Activated T-cell treated with anti-CD3 and anti-CD28 coated beads for 48 hours (primary cell): ENCODE data around the gene RPIA.
"Not testable (repeated sequence)": the region's sequence is repeated elsewhere in the genome, so short reads cannot be mapped to it uniquely, and the experiment has no call there.

ENCODE experiments used
- DNase-seq: peaks from one replicate; pipeline ENCODE4 v3.0.0-alpha.2; 2020; ENCODE audit warnings: low read depth

RPIA gene

DNA sequence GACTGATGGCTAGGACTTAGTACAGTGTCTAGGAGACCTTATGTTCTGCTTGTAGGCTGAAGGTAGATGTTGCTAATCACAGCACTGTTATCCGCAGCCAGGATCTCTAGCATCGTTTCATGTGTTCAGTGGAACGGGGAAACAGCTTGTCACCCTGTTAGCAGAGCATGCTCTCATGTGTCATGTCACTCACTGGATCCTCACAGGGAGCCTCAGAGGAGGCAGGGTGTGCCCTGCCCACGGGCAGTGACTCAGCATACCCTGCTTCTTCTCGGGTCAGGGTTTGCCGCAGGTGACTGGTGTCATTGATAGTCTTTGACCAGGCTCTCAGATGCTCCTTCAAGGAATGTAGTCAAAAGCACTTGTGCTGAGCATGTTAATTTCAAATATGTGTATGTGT lies 44.4 kb downstream of the RPIA start:
- peak; percentile 34 for DNase-seq

DNA sequence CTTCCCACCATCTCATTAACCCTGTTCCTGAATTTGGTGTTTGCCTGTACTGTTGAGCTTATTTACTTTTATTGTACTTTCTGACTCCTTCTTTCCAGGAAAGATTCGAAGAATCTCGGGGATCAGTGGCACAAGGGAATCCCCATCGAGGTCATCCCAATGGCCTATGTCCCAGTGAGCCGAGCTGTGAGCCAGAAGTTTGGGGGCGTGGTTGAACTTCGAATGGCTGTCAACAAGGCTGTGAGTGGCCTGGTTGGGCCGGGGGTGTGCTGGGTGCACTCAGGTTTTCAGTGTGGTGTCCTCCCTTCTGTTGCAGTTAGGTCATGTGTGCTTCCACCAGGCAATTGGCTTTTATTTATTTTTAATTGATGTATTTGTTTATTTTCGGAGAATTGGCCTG lies 45.0 kb downstream of the RPIA start:
- DNase-seq, result no peak

DNA sequence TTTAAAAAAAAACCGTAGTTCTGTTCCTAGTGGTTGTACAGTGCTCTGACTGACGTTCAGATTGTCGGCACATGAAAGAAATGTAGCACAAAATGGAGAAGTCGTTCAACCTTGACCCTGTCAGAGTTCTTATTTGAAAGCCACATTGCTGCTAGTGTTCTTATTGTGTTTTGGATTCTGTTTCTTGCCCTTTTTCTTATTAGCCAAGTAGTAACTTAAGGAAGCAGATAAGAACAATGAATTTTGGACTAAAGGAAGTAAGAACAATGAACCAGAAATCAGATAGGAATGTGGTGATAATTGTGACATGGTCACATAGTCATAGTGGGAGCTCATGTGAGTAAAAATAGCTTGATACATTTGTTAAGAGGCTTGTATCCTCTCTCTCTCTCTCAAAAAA lies 45.9 kb downstream of the RPIA start:
- no peak for DNase-seq

DNA sequence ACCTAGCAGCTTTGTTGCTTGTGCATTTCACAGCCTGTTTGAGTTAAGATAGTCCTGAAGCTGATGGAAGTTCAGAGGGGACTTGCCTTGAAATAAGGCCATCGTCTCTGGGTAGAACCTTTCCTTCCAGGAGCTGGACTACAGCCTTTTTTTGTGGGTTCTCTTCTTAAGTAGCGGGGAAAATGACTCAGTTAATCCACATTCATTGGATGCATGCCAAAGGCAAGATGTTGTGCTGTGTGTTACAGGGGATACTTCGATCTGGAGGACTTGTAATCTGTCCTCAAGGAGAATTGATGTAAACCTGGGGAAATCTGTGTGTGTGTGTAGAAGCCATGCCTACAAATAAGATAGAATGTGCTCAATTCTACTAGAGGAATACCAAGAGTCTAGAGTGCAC lies 46.8 kb downstream of the RPIA start:
- DNase-seq, result no peak

DNA sequence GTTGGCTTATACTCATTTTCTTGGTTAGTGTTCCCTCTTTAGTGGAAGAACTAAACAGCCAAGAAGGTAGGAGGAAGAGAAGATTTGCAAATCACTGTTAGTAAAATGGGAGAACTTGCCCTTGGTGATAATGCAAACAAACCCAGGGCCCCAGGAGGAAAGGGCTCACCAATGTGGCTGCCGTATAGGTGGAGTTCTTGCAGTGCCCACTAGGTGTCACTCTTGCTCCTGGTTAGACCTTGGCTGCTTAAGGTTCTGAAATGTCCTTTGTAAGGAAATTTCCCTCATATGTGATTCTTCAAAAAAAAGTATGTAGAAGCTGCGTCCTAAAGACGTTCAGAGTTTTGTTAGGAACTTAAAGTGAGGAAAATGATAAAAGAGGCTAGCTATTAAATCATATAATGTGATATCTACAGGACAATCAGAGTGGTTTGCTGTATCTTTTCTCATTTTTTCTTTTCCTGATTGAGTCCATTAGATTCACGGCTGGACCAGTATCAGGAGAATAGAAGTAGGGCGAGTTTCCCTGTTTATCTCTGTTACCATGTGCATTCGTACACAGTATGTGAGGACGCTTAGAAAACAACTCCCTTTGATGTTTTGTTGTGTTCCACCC lies 48.6 kb downstream of the RPIA start:
- DNase-seq, result peak; percentile 55

DNA sequence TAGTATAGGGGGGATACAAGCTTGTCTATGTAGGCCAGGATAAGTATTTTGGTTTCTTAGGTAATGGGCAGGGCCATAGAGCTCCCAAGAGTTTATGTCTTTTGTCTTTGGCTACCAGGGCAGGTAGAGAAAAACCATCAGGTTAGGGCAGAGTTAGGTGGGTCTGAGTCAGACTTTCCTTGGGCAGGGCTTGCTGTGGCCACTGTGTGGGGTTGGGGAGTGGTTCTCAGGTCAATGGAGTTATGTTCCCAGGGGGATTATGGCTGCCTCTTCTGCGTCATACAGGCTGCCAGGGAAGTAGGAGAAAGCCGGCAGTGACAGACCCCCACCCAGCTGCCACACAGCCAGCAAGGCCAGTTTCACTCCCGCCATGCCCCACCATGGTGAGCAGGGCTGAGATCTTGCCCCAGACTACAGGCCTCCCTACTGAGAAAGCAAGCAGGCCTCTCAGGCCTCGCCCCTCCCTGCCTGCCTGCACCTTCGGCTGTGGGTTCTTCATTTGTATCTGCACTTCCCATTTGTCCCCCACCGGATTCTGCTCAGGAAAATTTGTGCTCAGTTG lies 55.5 kb downstream of the RPIA start:
- DNase-seq, result no peak

DNA sequence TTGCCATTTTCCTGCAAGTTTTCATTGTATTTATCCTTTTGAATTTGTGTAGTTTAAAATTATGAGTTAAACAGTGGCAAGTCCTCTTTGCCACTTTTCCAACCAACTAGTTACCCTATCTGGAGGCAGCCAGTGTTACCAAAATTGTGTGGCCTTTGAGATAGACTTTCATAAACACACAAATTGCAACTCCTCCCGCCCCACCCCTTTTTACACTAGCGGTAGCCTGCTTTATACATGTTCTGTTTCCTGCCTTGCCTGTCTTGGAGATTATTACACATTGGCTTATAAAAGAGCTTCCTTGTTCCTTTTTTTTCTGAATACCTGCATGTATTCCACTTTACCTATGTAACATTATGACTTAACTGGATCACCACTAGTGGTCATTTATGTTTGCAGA lies 56.5 kb downstream of the RPIA start:
- no peak for DNase-seq

DNA sequence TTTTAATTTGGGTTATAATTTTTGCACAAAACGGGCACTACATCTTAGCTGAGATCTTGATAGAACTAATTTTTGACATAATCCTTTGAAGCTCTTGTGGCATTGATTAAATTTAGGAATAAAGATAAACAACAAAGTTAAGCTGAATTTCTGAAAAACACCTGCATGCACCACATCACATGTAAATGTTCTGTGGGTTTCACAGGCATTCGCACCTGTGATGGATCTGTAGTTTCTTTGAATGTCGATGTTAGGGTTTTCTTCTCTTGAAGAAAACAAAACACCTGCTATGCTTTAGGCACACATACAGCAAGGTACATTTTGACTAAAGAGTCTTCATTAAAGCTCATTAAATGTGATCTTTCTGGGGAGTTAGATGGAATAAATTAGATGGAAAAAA lies 60.3 kb downstream of the RPIA start:
- no peak for DNase-seq

DNA sequence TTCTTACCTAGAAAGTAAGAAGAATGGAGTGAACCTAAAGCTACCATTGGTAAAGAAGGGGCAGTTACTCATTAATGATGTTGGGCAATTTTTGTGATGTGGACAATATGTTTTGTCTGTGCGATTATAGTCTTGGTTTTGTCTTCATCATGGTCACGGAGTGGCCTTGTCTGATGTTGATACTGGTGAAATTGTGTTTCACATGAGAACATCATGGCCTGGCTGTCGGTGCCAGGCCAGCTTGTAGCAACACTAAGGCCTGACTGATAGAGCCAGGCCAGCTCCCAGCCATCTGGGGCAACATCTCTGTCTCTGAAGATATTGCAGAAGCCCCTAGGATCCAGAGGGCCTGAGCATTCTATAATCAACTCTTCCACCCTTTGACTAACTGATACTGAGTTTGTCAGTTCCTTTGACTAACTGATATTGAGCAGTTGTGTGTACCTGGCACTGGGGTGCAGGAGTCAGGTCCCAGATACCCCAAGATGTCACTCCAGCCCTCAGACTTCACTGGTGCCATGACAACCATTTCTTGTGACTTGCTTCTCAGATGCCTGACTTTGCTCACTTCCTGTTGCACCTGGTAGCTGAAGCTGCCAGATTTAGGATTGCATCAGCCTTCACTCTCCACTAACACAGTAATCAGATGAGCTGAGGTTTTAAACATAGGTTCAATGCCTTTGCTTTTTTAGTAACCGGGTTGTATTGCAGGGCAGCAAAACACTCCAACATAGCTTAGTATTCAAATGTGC lies 62.5 kb downstream of the RPIA start:
- no peak for DNase-seq

DNA sequence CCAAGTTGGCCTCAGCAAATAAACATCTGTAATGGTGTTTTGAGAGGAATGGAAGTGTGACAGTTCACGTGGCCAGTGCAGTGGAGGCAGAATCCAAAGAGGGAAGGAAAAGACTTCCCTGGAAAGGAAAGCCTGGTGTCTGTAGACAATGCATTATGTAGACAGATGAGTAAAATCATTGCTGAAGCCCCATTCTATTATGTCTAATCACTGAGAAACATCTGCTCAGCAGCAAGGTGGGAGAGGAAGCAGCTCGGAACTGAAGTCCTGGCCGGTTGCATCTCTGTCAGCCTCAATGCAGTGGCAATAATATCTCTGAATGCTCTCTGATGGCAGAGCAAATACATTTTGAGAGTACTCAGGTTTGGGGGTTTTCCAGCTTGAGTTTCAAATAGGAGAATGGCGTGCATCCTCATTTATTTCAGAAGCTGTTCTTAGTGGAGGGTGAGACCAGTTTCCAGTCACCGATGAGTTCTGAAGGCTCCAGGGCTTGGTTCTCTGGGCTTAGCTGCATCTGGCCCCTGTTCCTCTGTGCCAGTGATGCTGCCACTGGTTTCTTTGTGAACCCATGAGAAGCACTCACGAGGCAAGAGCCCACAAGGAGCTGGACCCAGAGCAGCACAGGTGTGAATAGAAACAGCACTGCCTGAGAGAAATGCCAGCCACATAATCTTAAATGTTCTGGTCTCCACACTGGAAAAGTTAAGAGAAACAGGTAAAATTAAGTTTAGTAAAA lies 63.3 kb downstream of the RPIA start:
- DNase-seq, result no peak

DNA sequence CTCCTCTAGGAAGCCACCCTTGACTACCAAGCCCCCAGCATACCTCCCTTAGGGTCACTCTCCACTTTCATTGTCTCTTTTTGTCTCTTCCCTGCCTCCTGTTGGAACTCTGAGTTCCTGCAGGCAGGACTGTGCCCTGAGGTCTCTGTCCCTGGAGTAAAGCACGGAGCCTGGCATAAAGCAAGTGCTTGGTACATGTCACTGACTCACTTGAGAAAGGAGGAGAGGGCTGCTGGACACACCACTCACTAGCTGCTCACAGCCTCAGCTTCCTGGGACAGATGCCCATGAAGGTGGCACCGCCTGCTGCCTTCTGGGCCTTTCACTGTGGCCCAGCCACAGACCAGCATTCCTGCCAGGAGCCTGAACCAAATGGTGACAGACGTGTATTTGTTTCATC lies 64.4 kb downstream of the RPIA start:
- DNase-seq, result no peak

DNA sequence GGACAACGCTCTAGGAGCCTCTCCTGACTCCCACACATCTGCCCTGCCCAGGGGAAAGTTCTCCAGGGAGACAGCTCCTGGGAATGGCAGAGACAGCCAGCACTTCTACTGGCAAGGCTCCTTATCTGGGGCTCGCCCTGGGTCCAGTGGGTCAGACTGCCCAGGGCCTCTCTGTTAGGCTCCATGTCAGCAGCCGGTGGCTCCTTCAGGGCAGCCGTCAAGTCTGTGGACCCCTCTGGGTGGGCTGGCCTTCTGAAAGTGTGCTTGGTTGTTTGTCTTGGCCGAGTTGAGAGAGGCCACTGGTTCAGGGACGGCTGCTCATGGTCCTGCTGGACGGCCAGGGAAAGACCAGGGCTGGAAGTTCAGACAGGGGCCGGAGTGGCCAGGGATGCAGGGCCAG lies 65.6 kb downstream of the RPIA start:
- no peak for DNase-seq

DNA sequence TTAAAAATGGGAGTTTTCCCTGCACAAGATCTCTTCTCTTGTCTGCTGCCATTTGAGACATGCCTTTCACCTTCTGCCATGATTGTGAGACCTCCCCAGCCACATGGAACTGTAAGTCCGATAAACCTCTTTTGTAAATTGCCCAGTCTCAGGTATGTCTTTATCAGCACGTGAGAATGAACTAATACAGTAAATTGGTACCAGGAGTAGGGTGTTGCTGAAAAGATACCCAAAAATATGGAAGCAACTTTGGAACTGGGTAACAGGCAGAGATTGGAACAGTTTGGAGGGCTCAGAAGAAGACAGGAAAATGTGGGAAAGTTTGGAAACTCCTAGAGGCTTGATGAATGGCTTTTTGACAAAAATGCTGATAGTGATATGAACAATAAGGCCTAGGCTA lies 67.2 kb downstream of the RPIA start:
- not testable (repeated sequence) for DNase-seq

DNA sequence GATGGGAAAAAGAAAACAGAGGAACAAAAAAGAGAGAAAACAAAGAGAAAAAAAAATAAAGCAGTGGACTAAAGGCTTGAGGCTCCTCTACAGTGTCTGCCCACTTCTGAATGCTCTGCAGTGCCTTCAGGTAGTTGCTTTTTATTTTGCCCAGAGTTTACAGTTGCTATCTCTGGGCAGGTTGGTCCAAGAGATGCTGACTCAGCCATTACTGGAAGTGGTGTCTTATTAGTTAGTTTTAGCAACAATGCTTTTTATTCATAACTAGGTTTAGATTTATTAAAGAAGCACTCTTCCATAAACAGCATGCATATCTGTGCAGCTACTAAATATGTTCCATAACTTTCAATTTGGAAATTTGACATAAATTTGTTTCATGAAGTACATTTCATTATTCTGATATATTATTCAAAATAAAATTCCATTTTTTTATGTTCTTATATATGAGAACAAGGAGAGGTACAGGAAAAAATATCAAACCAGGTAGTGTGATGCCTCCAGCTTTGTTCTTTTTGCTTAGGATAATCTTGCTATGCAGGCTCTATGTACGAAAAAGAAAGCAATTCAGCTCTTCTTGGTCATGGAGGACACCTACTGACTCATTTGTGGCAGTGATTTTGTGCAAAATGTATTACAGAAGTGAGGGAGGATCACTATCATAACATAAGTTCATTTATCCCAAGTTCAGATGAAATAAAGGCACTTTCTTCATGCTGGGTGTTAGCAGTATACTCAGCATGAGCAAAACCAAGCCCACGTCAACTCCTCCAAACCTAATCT lies 69.5 kb downstream of the RPIA start:
- DNase-seq, result no peak

DNA sequence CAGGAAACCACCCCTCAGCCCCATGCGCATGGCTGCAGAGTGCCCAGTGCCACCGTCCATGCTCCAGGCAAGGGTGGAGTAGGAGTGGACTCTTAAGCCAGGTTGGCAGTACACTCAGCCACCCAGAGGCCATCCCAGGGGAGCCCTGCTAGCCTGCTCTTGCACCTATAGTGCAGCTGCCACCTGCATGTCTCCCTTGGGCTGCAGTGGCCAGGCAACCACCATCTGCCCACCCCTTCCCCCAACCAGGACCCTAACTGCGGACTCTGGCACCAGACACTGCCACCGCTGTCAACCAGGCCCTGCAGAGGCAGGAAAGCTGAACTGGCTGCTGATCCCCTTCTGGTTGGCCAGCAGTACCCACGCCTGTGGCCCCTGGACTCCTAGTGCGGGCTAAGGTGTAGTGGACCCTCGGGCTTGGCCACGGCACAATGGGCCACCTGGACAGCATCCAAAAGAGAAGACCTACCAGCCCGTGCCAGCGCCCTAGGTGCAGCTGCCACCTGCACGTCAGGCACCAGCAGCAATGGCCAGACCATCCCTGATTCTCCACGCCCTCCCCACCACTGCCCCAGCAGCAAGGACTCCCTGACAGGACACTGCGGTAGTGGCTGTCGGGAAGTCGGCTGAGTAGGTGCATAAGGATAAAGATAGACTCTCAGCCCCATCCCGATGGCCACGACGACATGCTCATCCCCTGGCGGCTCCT lies 72.8 kb downstream of the RPIA start:
- no peak for DNase-seq

DNA sequence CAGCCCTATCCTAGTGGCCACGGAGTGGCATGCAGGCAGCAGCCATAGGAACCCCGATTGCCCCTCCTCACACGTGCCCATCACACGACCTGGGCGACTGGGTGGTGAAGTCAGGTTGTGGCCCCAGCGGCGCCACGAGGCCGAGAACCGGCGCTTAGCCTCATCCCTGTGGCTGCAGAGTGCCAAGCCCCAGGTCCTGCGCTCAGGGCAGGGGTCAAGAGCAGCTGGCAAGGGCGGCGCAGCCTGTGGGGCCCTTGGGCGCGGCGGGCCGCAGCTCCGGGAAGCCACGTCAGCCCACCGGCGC lies 73.3 kb downstream of the RPIA start:
- no peak for DNase-seq

DNA sequence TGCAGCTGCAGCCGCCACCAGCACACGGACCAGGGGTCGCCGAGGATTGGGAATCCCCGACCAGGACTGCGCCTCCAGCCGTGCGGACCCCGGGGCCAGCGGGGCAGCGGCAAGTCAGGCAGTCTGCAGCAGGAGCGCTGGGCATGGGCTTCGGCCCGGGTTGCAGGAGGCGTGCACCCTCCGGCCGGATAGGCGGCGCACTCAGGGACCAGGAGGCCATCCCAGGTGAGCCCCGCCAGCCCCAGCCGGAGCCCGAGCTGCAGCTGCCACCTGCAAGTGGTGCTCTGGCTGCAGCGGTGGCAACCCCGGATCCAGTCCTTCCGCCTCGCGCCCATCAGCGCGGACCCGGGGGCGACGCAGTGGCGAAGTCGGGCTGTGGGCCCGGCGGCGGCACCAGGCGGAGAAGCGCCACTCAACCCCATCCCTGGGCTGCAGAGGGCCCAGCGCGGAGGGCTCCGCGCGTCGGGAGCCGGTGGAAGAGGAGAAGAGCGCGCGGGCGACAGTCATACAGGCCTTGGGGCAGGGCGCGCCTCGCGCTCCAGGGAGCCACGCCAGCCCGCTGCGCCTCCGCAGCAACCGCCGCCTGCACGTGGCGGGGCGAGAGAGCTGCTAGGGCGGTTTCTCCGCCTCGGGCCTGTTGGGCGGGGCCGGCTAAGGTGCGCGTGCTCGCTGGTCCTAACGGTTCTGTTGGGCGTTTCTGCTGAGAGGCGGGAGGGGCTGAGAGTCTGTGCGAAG lies 73.8 kb downstream of the RPIA start:
- DNase-seq, result peak; percentile 60

DNA sequence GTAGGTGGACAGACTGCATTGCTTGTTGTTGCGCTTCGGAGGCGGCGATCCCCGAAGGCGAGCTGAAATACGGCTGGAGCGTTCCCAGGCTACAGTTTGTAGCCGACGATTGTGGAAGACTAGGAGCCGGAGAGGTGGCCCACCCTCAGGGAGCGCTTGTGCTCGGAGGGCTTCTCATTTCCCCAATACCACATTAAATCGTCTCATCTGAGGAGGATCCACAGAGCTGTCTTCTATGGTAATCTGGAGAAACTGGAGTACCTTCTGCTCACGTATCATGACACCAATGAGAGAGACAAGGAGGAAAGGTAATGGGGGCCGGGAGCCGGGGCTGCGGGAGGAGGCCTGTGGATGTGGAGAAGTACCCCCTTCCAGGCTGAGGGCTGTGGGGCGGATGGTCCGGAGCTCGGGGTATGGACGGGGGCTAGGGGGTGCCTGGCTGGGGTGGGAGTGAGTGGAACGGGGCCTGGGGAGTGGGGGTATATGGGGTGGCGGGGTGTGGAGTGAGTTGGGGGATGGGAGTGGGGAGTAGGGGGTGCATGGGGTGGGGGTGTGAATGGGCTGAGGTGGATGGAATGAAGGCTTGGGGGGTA lies 74.5 kb downstream of the RPIA start:
- not testable (repeated sequence) for DNase-seq

DNA sequence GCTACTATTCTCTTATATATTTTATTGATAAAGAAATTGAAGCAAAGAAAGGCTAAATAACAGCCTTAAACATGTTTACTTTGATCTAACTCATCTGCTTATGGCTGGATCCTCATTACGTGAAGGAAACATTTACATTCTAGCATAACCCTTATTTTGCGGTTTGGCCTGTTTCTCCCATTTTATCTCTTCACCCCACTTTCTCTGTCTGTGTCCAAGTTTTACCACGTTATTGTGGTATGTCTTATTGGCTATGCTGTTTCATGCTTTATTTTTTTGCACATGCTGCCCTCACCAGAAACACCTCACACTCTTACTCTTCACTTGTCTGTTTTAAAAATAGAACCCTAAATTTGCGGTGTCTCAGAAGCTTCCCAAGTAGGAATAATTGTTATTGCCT lies 78.5 kb downstream of the RPIA start:
- DNase-seq, result no peak

DNA sequence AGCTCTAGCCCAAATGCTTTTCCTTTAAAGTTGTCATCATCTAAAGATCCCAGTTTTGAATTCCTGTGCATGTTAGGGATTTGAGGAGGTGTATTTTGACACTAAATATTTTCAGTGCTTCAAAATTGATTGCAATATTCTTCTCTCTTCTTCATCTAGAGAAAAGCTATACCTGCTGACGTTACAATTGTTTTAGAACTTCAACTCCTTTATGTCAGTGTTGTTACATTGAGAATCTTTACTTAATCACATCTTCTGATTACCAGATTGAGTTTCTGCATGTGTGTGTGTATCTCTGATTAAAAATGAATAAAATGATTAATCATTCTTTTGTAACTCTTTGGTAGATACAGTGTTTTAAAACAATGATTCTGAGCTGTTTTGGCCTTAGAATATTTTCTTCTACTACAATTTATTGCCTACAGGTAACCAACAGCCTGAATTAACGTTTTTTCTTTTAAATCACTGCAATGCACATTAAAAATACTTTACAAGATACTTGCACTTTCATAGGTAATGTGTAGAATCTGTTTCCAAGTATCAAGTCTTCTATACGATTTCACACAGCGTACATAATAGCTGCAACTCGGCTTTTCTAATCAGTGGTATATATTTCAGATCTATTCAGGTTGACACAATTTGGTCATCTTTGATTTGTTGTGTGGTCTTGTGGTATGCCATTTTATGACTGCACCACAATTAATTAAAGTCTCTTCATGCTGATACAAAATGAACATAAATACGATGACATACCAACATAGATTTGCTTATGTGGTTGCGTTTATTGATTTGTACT lies 82.0 kb downstream of the RPIA start:
- not testable (repeated sequence) for DNase-seq
